Mononuclear cell (primary cell): Measurements from ENCODE around the gene CLMN. TPM values are rescaled to one million over a fixed set of nuclear protein-coding genes. Genes with fewer than 3 reads are reported as not detected.

Experiments
- H3K27me3 ChIP-seq: 2 replicates; pipeline ENCODE4 v1.6.0; 2011; ENCODE audit warnings: low read length, control low read depth; ENCODE audit not compliant: insufficient read depth
- H3K4me1 ChIP-seq: 2 replicates; pipeline ENCODE4 v1.5.1; 2011; ENCODE audit warnings: mild to moderate bottlenecking, low read length, control low read depth; ENCODE audit not compliant: insufficient read depth
- H3K4me3 ChIP-seq: 2 replicates; pipeline ENCODE4 v1.5.1; 2011; ENCODE audit warnings: mild to moderate bottlenecking, low read length, moderate library complexity
- H3K9me3 ChIP-seq: 2 replicates; pipeline ENCODE4 v1.5.1; 2011; ENCODE audit warnings: low read depth, mild to moderate bottlenecking, control low read depth, low read length
- total RNA-seq: library from RNA; depleted of rRNA; stranded (reverse); fragments of >200 nt; gene quantifications from one replicate; pipeline ENCODE4 v1.2.3, GENCODE V29; 2012

The CLMN gene
- total RNA-seq, 1 donor: 9.0 TPM

DNA sequence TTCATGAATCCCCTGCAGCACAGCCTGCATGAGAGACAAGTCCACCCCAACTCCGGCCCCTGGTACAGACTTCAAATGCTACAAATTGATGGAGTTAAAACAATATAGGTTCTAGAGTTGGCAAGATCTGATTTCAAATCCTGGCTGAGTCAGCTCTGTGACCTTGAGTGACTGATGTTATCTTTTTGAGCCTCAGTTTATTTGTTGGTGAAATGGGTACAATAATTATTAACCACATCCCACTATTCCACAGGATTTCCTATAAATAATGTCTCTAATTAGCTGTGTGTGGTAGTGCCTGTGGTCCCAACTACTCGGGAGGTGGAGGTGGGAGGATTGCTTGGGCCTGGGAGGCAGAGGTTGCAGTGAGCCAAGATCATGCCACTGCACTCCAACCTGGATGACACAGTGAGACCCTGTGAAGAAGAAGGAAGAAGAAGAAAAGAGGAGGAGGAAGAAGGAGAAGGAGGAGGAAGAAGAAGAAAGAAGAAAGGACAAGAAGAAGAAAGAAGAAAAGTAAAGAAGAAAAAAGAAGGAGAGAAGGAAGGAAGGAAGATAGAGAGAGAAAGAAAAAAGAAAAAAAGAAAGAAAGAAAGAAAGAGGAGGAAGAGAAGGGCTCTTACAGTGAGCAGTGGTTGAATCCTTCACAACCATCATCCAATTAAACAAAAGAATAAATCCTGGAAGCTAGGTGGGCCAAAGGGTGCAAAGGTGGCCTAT lies 122.7 kb downstream of the CLMN start:
- Histone ChIP-seq H3K4me3 (no peak overlapping the region), H3K9me3 (no peaks in the 10 kb centered on the region), H3K4me1 (no peaks in the 10 kb centered on the region), H3K27me3 (no peaks in the 10 kb centered on the region)

DNA sequence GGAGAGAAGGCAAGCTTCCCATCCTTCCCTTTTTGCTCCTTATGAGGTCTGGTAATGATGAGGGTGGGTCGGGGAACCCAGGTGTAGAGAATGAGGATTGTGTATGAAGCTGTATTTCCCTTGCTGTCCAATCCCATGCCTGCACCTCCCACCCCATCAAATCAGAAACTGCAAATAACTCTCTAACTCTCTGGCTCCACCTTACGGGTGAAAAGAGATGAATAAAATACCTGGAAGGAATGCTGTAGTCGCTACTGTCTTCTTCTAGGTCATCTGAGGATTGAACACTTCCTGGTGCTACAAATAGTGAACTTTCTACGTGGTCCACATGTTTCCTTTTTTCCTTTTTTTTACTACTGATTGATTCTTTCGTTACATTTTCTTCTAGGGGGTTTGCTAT lies 123.4 kb downstream of the CLMN start:
- Histone ChIP-seq H3K4me1 (peaks cover 6% of the 10 kb centered on the region), H3K4me3 (no peak overlapping the region), H3K27me3 (no peaks in the 10 kb centered on the region), H3K9me3 (no peaks in the 10 kb centered on the region)

GRCh38 chr14:95195031-95195430 lies 124.7 kb downstream of the CLMN start:
- no peaks in the 10 kb centered on the region for H3K9me3 ChIP-seq
- H3K27me3 ChIP-seq: no peaks in the 10 kb centered on the region
- H3K4me3 ChIP-seq: no peak overlapping the region
- H3K4me1 ChIP-seq: peaks cover 12% of the 10 kb centered on the region

DNA sequence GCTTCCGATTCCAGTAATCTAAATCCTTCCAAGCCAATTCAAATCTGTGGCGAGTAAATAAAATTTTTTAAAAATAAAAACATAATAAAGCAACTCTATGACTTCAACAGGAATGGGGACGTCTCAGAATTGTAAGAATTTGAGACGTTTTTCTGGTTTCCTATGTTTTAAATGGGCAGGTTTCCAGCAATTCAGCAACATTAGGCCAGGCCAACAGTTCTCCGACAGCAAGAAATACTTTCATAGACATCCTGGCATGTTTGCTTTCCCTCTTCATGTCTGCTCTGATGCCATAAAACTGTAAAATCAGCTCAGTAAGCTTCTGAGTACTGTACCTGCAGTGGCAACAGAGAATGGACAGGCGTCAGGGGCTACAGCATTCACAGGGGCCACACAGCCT lies 126.6 kb downstream of the CLMN start:
- H3K9me3 ChIP-seq: no peaks in the 10 kb centered on the region
- H3K4me1 ChIP-seq: peaks cover 21% of the 10 kb centered on the region
- no peak overlapping the region for H3K4me3 ChIP-seq
- no peaks in the 10 kb centered on the region for H3K27me3 ChIP-seq

GRCh38 chr14:95192311-95192710 lies 127.4 kb downstream of the CLMN start:
- H3K27me3 ChIP-seq: no peaks in the 10 kb centered on the region
- no peaks in the 10 kb centered on the region for H3K9me3 ChIP-seq
- H3K4me1 ChIP-seq: peaks cover 25% of the 10 kb centered on the region
- H3K4me3 ChIP-seq: no peak overlapping the region

DNA sequence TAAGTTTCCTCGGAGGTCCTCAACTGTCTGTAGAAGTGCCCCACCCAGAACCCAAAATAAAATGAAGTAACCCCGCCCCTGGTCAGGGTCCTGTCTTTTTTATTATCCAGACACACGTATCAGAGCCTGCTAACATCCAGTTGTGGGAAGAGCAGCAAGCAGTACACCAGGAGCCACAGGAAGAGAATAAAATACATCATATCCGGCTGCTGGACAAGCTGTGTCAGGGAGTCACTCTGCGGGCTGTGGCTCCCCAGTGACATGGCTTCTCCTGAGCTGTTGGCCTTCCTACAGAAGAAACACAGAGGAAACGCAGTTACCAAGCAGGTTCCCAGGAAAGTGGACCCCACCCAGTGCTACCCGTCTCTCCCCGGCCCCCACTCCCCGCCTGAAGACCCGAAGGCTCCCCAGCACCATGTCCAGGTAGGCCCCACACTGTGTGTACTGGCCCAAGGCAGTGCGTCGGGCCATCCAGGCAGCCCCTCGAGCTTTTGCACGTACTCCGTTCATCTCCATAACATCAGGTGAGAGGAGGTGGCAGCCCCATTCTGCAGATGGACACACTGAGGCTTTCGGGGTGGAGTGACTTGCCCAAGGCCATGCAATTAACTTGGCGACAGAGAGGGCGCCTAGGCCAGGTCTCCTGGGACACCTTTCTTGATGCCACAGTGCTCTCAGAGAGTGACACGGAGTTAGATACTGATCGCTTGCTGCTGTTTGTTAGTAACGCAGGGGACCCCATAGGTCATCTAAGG lies 128.1 kb downstream of the CLMN start:
- H3K9me3 ChIP-seq: no peaks in the 10 kb centered on the region
- peaks cover 32% of the 10 kb centered on the region for H3K4me1 ChIP-seq
- no peaks in the 10 kb centered on the region for H3K27me3 ChIP-seq
- H3K4me3 ChIP-seq: no peak overlapping the region

- no peaks in the 10 kb centered on the region for H3K9me3 ChIP-seq
- H3K4me1 ChIP-seq: peaks cover 40% of the 10 kb centered on the region
- no peak overlapping the region for H3K4me3 ChIP-seq
- no peaks in the 10 kb centered on the region for H3K27me3 ChIP-seq
These were observed 128.9 kb downstream of the CLMN start for GRCh38 chr14:95190857-95191256.

GRCh38 chr14:95190346-95190840 lies 129.3 kb downstream of the CLMN start:
- no peak overlapping the region for H3K4me3 ChIP-seq
- H3K4me1 ChIP-seq: peaks cover 42% of the 10 kb centered on the region

DNA sequence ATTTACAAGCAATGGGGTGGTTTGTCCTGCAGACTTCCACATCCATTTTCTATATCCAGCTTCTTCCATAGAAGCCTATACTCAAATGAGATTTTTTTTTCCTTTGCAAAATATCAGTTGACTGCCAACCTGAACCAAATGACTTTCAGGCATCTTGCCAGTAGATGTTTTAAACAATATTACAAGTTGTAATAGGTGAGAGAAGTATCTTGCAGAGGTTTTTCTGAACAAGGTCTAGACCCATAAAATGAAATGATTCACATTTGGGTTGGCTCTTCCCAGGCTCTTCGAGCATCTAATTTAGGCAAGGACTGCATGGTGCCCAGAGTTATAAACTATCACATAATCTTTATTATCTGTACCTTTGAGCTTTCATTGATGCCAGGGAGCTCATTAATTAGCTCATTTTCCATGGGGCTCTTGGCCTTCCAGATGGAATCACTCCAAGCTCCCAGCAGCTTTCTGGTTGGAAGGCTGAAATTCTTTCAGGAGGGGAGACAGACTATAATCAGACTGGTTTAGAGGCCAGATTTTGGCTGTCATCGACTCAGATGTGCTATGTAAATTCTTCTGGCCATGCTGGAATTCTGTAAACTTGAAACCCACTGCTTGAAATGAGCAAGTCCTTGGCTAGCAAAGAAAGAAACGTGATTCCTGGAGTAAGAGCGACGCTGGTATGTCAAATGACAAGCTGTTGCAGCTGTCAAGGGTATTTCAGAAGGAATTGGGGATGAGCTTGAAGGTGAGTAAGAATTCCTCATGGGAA lies 130.2 kb downstream of the CLMN start:
- Histone ChIP-seq H3K27me3 (no peaks in the 10 kb centered on the region), H3K4me1 (peaks cover 50% of the 10 kb centered on the region), H3K9me3 (no peaks in the 10 kb centered on the region), H3K4me3 (no peak overlapping the region)

More at GRCh38 chr14:95190346-95190840, 129.3 kb downstream of the CLMN start:
- Histone ChIP-seq H3K9me3 (no peaks in the 10 kb centered on the region), H3K27me3 (no peaks in the 10 kb centered on the region)

GRCh38 chr14:95188380-95188779 lies 131.3 kb downstream of the CLMN start:
- no peaks in the 10 kb centered on the region for H3K27me3 ChIP-seq
- no peak overlapping the region for H3K4me3 ChIP-seq
- H3K9me3 ChIP-seq: no peaks in the 10 kb centered on the region
- H3K4me1 ChIP-seq: peaks cover 62% of the 10 kb centered on the region

DNA sequence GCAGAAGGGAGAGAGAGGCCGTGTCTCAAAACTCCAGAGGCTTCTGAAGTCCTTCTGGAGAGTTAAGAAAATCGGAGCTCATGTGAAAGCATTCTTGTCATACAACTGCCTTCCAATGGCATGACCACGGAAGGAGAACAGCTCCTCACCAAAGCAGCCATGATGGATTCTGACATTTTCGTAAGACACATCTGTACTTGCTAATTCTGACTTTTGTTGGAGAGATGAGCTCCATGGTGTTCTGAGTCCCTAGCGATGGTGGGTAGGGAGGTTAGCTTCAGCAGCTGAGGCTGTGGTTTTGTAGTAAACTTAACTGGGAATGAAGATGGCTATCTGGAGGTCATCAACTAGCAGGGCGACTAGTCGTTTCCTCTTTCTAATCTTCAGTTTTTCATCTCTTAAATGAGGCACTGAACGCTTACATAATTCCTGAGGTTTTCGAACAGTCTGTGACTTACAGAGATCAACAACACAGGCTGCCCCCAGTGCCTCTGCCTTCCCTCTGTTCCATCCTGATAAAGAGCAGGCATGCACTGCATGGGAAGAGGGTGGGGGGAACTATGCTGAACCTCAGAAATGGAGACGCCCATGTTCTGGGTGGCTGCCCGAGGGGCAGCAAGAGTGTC lies 133.8 kb downstream of the CLMN start:
- H3K9me3 ChIP-seq: no peaks in the 10 kb centered on the region
- no peaks in the 10 kb centered on the region for H3K27me3 ChIP-seq
- peak overlapping the region; percentile 38 for H3K4me3 ChIP-seq
- peaks cover 64% of the 10 kb centered on the region for H3K4me1 ChIP-seq

DNA sequence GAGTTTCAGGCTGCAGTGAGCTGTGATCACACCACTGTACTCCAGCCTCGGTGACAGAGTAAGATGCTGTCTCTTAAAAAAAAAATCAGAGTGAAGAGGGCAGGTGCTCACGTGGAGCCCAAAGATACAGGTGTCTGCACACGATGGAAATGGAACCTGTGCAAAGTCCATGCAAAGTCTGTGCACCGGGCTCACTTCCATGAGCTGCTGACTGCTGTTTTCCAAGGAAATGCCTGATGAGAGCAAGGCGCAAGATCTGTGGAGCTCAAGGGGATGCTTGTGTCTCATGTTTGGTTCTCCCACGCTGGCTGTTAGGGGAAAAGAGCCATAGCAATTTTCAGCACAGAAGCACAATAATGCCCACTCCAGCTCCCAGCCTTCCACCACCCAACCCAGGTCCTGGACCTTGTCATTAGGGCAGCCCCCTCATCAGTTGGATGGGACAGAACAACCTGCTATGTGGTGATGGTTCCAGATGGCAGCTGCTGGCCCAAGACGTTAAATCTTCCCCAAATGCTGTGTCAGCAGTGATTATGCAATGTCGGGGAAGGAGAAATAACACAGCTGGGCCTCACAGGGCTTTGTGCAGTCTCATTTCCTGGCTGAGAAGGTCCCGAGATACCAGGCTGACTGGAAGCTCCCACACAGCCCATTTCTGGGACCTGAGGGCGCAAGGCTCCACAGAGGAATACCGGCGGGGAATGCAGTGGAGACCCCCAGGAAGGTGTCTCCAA lies 134.5 kb downstream of the CLMN start:
- peaks cover 62% of the 10 kb centered on the region for H3K4me1 ChIP-seq
- peak overlapping the region; percentile 38 for H3K4me3 ChIP-seq
- H3K27me3 ChIP-seq: no peaks in the 10 kb centered on the region
- no peaks in the 10 kb centered on the region for H3K9me3 ChIP-seq

GRCh38 chr14:95184413-95184790 lies 135.3 kb downstream of the CLMN start:
- Histone ChIP-seq H3K27me3 (no peaks in the 10 kb centered on the region), H3K4me3 (no peak overlapping the region), H3K9me3 (no peaks in the 10 kb centered on the region), H3K4me1 (peaks cover 62% of the 10 kb centered on the region)
